Measurements from ENCODE around the gene KLK6. TPM values are rescaled to one million over a fixed set of nuclear protein-coding genes. Genes with fewer than 3 reads are reported as not detected.

Gene KLK6
- total RNA-seq, 1 experiment from 2014 or later: not detected

- H3K4me1 ChIP-seq (ENCODE audit: low read length): no peaks in the 10 kb centered on the region
- H3K79me2 ChIP-seq (ENCODE audit: low read length): no peaks in the 10 kb centered on the region
- no peaks in the 10 kb centered on the region for H3K27me3 ChIP-seq (ENCODE audit: low read length)
- H4K20me1 ChIP-seq (ENCODE audit: insufficient read depth, low read depth, low read length): no peaks in the 10 kb centered on the region
- H2AFZ ChIP-seq (ENCODE audit: low read length): no peak overlapping the region
- no peak overlapping the region for H3K4me3 ChIP-seq (ENCODE audit: low read length)
- H3K36me3 ChIP-seq (ENCODE audit: insufficient read depth, low read length): no peaks in the 10 kb centered on the region
- no peaks in the 10 kb centered on the region for H3K9me2 ChIP-seq (replicated peaks; ENCODE audit: insufficient read depth, low read length)
- H3K9me3 ChIP-seq (ENCODE audit: low read length): no peaks in the 10 kb centered on the region
- DNase-seq: no peak
- H3K4me2 ChIP-seq (ENCODE audit: low read depth, low read length, poor library complexity, severe bottlenecking): no peak overlapping the region
- H3K27ac ChIP-seq (ENCODE audit: low read length): no peak overlapping the region
- no peak overlapping the region for H3K9ac ChIP-seq (ENCODE audit: low read length)
These were observed 12.8 kb upstream of the KLK6 start for GRCh38 chr19:50982186-50982585.

GRCh38 chr19:50981587-50982146 is 12.3 kb upstream of the KLK6 start:
- Histone ChIP-seq H2AFZ (ENCODE audit: low read length) (no peak overlapping the region), H4K20me1 (ENCODE audit: insufficient read depth, low read depth, low read length) (no peaks in the 10 kb centered on the region), H3K9me2 (replicated peaks; ENCODE audit: insufficient read depth, low read length) (no peaks in the 10 kb centered on the region), H3K27me3 (ENCODE audit: low read length) (no peaks in the 10 kb centered on the region), H3K4me3 (ENCODE audit: low read length) (no peak overlapping the region), H3K36me3 (ENCODE audit: insufficient read depth, low read length) (no peaks in the 10 kb centered on the region), H3K4me1 (ENCODE audit: low read length) (no peaks in the 10 kb centered on the region), H3K9ac (ENCODE audit: low read length) (no peak overlapping the region), H3K4me2 (ENCODE audit: low read depth, low read length, poor library complexity, severe bottlenecking) (no peak overlapping the region), H3K79me2 (ENCODE audit: low read length) (no peaks in the 10 kb centered on the region), H3K27ac (ENCODE audit: low read length) (no peak overlapping the region), H3K9me3 (ENCODE audit: low read length) (no peaks in the 10 kb centered on the region)
- no peak for DNase-seq

- no peaks in the 10 kb centered on the region for H3K36me3 ChIP-seq (ENCODE audit: insufficient read depth, low read length)
- H3K4me3 ChIP-seq (ENCODE audit: low read length): no peak overlapping the region
- no peak overlapping the region for H3K27ac ChIP-seq (ENCODE audit: low read length)
- DNase-seq: no peak
- H3K9me2 ChIP-seq (replicated peaks; ENCODE audit: insufficient read depth, low read length): no peaks in the 10 kb centered on the region
- H4K20me1 ChIP-seq (ENCODE audit: insufficient read depth, low read depth, low read length): no peaks in the 10 kb centered on the region
- no peak overlapping the region for H3K4me2 ChIP-seq (ENCODE audit: low read depth, low read length, poor library complexity, severe bottlenecking)
- no peaks in the 10 kb centered on the region for H3K4me1 ChIP-seq (ENCODE audit: low read length)
- H3K9ac ChIP-seq (ENCODE audit: low read length): no peak overlapping the region
- no peaks in the 10 kb centered on the region for H3K27me3 ChIP-seq (ENCODE audit: low read length)
- no peaks in the 10 kb centered on the region for H3K79me2 ChIP-seq (ENCODE audit: low read length)
- H2AFZ ChIP-seq (ENCODE audit: low read length): no peak overlapping the region
- H3K9me3 ChIP-seq (ENCODE audit: low read length): no peaks in the 10 kb centered on the region
These were observed 10.8 kb upstream of the KLK6 start for GRCh38 chr19:50980208-50980607.

- Histone ChIP-seq H2AFZ (ENCODE audit: low read length) (no peak overlapping the region), H3K4me3 (ENCODE audit: low read length) (no peak overlapping the region), H3K79me2 (ENCODE audit: low read length) (no peaks in the 10 kb centered on the region), H3K9ac (ENCODE audit: low read length) (no peak overlapping the region), H3K9me3 (ENCODE audit: low read length) (no peaks in the 10 kb centered on the region), H3K4me1 (ENCODE audit: low read length) (no peaks in the 10 kb centered on the region), H3K36me3 (ENCODE audit: insufficient read depth, low read length) (no peaks in the 10 kb centered on the region), H3K4me2 (ENCODE audit: low read depth, low read length, poor library complexity, severe bottlenecking) (no peak overlapping the region), H4K20me1 (ENCODE audit: insufficient read depth, low read depth, low read length) (no peaks in the 10 kb centered on the region), H3K27me3 (ENCODE audit: low read length) (no peaks in the 10 kb centered on the region), H3K27ac (ENCODE audit: low read length) (no peak overlapping the region), H3K9me2 (replicated peaks; ENCODE audit: insufficient read depth, low read length) (no peaks in the 10 kb centered on the region)
- DNase-seq: no peak
These were observed 10.4 kb upstream of the KLK6 start for GRCh38 chr19:50979758-50980157.

- Histone ChIP-seq H3K4me2 (ENCODE audit: low read depth, low read length, poor library complexity, severe bottlenecking) (no peak overlapping the region), H3K36me3 (ENCODE audit: insufficient read depth, low read length) (no peaks in the 10 kb centered on the region), H3K27me3 (ENCODE audit: low read length) (no peaks in the 10 kb centered on the region), H3K79me2 (ENCODE audit: low read length) (no peaks in the 10 kb centered on the region), H3K4me1 (ENCODE audit: low read length) (no peaks in the 10 kb centered on the region), H4K20me1 (ENCODE audit: insufficient read depth, low read depth, low read length) (no peaks in the 10 kb centered on the region), H3K4me3 (ENCODE audit: low read length) (no peak overlapping the region), H2AFZ (ENCODE audit: low read length) (no peak overlapping the region), H3K27ac (ENCODE audit: low read length) (no peak overlapping the region), H3K9me2 (replicated peaks; ENCODE audit: insufficient read depth, low read length) (no peaks in the 10 kb centered on the region), H3K9me3 (ENCODE audit: low read length) (no peaks in the 10 kb centered on the region), H3K9ac (ENCODE audit: low read length) (no peak overlapping the region)
- DNase-seq: no peak
These were observed 9.5 kb upstream of the KLK6 start for GRCh38 chr19:50978772-50979390.

- Histone ChIP-seq H3K4me1 (ENCODE audit: low read length) (no peaks in the 10 kb centered on the region), H3K4me3 (ENCODE audit: low read length) (no peak overlapping the region), H4K20me1 (ENCODE audit: insufficient read depth, low read depth, low read length) (no peaks in the 10 kb centered on the region), H3K9me3 (ENCODE audit: low read length) (no peaks in the 10 kb centered on the region), H3K9me2 (replicated peaks; ENCODE audit: insufficient read depth, low read length) (no peaks in the 10 kb centered on the region), H3K9ac (ENCODE audit: low read length) (no peak overlapping the region), H2AFZ (ENCODE audit: low read length) (no peak overlapping the region), H3K27ac (ENCODE audit: low read length) (no peak overlapping the region), H3K4me2 (ENCODE audit: low read depth, low read length, poor library complexity, severe bottlenecking) (no peak overlapping the region), H3K27me3 (ENCODE audit: low read length) (no peaks in the 10 kb centered on the region), H3K36me3 (ENCODE audit: insufficient read depth, low read length) (no peaks in the 10 kb centered on the region), H3K79me2 (ENCODE audit: low read length) (no peaks in the 10 kb centered on the region)
- no peak for DNase-seq
These were observed 8.2 kb upstream of the KLK6 start for GRCh38 chr19:50977626-50978025.

- H3K4me2 ChIP-seq (ENCODE audit: low read depth, low read length, poor library complexity, severe bottlenecking): no peak overlapping the region
- DNase-seq: no peak
These were observed 6.4 kb upstream of the KLK6 start for GRCh38 chr19:50975766-50976165.

GRCh38 chr19:50974702-50975556 is 5.5 kb upstream of the KLK6 start:
- no peaks in the 10 kb centered on the region for H3K27me3 ChIP-seq (ENCODE audit: low read length)
- H3K79me2 ChIP-seq (ENCODE audit: low read length): no peaks in the 10 kb centered on the region
- no peaks in the 10 kb centered on the region for H3K4me1 ChIP-seq (ENCODE audit: low read length)
- H3K9me2 ChIP-seq (replicated peaks; ENCODE audit: insufficient read depth, low read length): no peaks in the 10 kb centered on the region
- H2AFZ ChIP-seq (ENCODE audit: low read length): no peak overlapping the region
- no peak overlapping the region for H3K9ac ChIP-seq (ENCODE audit: low read length)
- H4K20me1 ChIP-seq (ENCODE audit: insufficient read depth, low read depth, low read length): no peaks in the 10 kb centered on the region
- no peaks in the 10 kb centered on the region for H3K9me3 ChIP-seq (ENCODE audit: low read length)
- H3K27ac ChIP-seq (ENCODE audit: low read length): no peak overlapping the region
- no peak for DNase-seq
- H3K4me2 ChIP-seq (ENCODE audit: low read depth, low read length, poor library complexity, severe bottlenecking): no peak overlapping the region
- H3K36me3 ChIP-seq (ENCODE audit: insufficient read depth, low read length): no peaks in the 10 kb centered on the region
- H3K4me3 ChIP-seq (ENCODE audit: low read length): no peak overlapping the region

More at GRCh38 chr19:50975766-50976165, 6.4 kb upstream of the KLK6 start:
- H4K20me1 ChIP-seq (ENCODE audit: insufficient read depth, low read depth, low read length): no peaks in the 10 kb centered on the region
- H3K27me3 ChIP-seq (ENCODE audit: low read length): no peaks in the 10 kb centered on the region
- H3K9ac ChIP-seq (ENCODE audit: low read length): no peak overlapping the region
- no peak overlapping the region for H2AFZ ChIP-seq (ENCODE audit: low read length)
- H3K4me3 ChIP-seq (ENCODE audit: low read length): no peak overlapping the region
- H3K27ac ChIP-seq (ENCODE audit: low read length): no peak overlapping the region
- no peaks in the 10 kb centered on the region for H3K36me3 ChIP-seq (ENCODE audit: insufficient read depth, low read length)
- H3K4me1 ChIP-seq (ENCODE audit: low read length): no peaks in the 10 kb centered on the region
- H3K9me2 ChIP-seq (replicated peaks; ENCODE audit: insufficient read depth, low read length): no peaks in the 10 kb centered on the region
- no peaks in the 10 kb centered on the region for H3K9me3 ChIP-seq (ENCODE audit: low read length)
- H3K79me2 ChIP-seq (ENCODE audit: low read length): no peaks in the 10 kb centered on the region
